ENCODE results near the gene DFFA.
"Not testable (repeated sequence)": the region's sequence is repeated elsewhere in the genome, so short reads cannot be mapped to it uniquely, and the experiment has no call there.

Gene DFFA

GRCh38 chr1:10472220-10473144 lies at the start of gene DFFA:
Gene DFFA, minus strand, starts transcription at chr1:10472529. Its CDS starts 71 bp downstream, at chr1:10472458.
- peak; percentile 46 for FAIRE-seq

DNA sequence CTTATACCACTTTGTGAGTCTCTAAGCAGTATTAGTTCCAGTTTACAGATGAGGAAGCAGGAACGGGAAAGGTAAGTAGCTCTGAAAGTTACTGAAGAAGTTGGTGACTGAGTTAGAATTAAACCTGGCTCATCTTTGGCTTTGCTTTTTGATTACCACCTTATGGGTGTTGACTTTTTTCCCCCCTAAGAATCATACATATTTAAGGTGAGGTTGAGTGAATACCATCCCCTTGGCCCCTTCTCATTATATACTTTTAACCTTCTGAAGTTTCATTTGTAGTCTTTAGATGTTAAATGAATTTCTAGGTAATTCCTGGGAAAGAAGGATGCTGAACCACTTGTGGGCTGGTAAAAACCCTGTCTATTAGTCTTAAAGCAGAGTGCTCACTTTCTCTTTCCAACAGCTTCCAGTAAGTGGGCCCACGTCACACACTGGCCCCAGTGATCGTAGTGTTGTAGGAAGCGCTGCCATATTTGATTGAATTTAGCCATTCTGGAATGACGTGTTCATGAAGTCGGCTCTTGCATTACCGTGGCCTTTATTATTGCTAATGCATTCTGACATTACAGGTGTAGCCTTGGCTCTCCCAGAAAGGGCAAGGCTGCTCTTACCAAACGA lies 49.3 kb upstream of the DFFA start:
- no peak for FAIRE-seq

DNA sequence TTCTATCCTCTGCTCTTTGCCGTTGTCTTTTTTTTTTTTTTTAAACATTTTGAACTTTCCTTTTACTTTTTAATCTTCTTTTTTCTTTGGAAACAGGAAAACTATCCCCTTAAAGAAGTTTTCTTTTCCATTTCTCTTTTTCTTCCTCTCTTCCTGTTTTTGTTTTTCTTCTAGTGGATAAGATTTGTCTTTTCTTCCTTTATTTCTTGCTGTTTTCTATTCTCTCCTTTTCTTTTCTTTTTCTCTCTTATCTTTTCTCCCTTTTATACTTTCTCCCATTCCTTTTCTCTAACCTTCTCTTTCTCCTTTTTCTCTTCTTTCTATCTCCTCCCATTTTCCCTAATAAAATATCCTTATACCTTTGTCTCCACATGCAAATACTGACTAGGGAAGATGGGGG lies 48.6 kb upstream of the DFFA start:
- FAIRE-seq, result no peak

DNA sequence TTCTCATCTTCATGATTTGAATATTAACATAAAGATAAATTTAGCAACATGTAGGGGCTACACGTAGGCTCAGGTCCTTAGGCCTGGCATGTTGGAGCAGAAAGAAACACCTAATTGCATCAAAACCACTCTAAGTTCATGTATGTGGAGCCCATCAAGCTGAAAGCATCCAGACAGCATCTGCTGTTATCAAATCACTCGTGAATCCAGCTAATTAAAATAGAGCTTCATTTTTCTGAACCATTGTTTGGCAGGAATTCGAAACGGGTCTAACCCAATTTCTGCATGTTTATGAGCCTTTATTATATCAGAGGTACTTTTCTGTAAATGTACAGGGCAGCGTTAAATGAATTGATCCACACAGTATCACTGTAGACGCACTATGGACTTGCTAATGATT lies 48.2 kb upstream of the DFFA start:
- FAIRE-seq, result no peak

DNA sequence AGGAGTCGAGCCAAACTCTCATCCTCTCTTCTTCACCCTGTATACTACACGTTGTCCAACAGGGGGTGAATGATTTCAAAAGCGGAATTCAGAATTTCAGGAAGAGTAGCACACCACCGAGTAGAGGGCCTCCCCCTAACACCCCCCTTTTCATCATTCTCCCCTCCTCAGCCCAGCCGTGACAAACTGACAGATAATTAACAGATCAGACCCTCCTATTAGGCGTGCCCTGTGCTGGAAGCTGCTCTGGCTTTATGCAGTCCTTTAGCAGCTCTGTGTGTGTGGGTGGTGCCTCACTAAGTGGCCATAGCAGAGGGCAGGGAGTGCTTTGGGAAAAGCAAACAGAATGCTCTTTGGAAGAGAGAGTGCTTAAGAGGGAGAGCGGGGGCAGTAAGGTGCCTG lies 46.7 kb upstream of the DFFA start:
- FAIRE-seq, result no peak

DNA sequence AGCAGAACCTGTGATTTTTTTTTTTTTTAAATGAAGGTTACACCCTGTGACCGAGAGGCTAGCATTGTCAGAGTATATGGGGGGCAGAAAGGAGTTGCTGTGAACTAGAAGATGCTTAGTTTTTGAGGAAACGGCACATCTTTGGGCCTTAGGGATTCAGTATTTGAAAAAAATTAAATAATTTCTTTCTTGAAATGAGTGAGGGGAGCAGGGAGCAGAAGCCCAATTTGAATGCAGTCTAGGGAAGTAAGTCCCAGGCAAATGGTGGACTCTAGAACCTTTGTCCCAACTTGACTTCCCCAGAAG lies 45.3 kb upstream of the DFFA start:
- FAIRE-seq, result no peak

GRCh38 chr1:10516925-10517676 lies 44.8 kb upstream of the DFFA start:
- no peak for FAIRE-seq

DNA sequence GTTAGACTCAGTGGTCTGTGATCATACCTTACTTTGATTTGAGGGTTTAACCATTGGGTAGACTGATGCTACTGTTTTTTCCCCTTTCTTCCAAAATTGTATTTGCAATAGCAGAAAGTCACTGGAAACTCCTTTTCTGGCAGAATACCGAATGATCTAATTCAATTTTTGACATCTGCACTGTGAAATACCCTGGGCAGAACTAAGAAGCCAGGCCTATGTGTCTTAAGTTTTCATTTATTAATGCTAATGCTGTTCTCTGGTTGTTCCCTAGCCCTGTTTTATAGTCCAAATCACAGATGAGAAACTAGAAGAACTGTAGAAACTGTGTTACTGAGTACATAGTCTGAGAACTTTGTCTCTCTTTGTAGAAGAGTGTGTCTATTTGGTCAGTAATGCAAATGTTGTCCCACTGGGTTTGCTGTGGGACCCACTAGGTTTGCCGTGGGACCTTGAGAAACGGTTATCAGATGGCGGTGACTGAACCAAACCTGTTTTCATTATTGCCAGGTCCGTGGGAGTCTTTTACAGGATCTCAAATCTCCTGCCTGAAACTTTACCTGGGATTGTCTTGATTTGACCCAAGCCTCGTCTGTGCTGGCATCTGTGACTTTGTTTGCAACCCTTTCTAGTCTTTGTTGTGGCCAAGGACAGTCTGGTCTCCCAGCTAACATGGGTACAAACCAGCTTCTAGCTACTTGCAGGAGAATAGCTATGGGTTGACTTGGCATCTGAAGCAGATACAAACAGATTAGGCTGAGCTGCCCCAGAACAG lies 43.8 kb upstream of the DFFA start:
- FAIRE-seq, result no peak

DNA sequence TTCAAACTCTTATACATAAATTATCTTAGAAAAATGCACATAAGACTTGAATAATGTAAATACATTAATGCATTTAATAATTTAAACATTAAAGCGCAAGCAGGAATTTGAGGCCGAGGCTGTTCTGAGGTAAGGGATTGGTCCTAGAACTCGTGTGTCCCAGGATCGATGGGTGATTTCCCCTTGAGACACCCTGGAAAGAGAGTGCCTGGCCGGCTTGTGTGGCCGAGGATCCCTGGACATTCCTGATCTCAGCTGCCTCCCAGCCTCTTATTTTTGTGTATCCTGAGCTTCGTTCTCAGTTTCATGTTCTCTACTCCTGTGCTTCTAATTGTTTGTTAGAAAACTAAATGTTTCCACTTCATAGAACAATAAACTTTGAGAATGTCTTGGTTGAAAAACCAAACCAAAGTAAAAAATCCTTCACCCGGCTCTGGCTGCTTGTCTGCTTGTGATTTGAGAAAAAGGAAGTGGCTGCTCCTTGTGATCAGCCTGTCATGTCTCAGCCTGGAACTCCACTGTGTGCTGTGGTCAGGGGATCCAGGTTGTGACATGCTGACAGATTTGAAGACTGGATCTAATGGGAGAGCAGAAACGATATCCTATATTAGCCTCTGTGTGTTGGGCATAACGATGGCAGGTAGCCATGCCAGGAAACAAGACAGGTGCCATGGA lies 43.1 kb upstream of the DFFA start:
- no peak for FAIRE-seq

GRCh38 chr1:10514490-10515235 lies 42.3 kb upstream of the DFFA start:
- no peak for FAIRE-seq

DNA sequence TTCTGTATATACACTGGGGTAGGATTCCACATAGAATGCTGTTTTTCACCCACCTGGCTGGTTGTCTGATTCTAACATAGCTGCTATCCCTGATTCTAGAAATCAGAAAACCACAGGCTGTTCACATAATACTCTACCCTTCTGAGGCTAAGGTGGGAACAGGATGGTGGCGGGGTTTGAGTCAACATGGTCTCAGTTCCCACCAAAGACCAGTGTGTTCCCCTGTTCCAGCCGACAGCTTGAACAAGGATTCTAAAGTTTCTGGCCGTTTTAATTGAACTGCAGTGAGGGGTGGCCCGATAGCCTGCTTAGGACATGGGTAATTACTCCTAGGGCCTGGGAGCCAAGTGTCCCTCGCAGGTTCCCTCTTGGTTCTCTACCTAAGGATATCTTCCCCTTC lies 40.9 kb upstream of the DFFA start:
- FAIRE-seq, result no peak

DNA sequence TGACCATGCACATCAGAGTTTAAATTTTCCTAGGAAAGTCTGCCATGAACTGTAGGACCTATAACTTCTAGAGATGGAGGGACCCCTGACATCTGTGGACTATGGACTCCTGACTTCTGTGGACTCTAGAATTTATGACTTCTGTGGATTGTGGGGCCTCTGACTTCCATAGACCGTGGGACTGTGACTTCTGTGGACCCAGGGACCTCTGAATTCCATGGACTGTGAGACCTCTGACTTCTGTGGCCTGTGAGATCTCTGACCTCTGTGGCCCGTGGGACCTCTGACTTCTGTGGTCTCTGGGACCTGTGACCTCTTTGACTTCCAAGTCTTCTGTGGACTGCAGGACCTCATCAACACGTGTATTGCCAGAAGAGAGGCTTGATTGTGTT lies 39.2 kb upstream of the DFFA start:
- FAIRE-seq, result no peak

DNA sequence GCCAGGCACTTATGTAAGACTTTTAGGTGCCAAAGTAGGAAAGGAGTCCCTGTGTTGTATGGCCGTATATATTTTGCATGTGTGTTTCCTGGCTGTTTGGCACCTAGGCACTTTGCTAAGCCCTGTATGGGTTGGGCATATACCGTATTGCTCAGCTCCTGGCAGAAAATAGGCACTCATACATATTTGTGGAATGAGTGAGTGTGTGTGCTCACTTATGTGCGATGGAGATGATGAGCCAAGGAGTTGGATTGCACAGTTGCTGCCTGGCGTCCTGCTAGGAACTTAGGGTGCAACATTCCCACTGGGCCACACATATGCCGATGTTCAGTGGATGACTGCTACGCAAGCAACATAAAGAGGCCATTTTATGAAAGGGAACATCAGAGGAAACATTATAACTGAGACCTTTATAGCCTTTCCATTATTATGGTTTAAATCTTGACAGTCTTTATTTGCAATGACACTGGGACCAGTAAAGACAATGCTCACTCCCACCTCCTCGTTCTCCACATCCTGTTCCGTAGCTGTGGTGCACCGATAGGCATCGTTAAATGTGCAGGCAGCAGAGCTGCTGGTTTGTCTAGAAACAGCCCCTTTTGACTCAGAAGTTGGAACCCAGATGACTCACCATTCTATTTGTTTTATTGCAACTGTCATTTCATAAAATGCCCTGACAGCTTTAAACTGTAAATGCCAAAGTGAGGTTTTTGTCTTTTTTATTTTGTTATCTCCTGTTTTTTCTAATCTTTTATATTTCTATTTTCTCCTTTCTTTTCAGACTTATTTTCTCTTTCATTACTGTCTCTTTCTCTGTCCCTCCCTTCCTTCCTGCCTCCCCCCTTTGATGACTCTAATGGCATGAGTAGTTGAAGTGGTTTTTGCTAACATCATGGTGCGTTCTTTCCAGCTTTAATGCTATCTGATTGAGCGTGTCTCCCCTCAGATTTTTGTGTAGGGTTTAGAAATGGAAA lies 38.5 kb upstream of the DFFA start:
- FAIRE-seq, result no peak

- no peak for FAIRE-seq
These were observed 37.6 kb upstream of the DFFA start for GRCh38 chr1:10509809-10510509.

DNA sequence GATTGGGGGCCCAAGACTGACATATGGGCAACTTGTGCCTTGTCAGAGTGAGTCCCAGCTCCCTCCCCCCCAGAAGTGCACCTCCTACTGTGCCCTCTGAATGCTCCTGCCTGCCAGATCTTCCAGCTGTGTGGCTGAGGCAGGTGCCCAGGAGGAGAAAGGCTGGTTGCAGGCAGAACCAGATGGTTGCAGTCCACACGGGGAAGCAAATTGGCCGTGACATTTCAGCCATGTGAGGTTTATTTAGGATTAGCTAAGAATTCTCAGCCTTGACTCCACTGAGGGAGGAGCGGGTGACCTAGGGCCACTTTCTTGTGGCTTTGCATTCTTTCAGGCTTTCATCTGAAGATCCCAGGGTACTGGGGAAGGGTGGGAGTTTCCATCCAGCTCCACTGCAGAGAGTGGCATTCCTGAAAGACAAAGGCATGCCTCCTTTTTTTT lies 36.2 kb upstream of the DFFA start:
- no peak for FAIRE-seq

DNA sequence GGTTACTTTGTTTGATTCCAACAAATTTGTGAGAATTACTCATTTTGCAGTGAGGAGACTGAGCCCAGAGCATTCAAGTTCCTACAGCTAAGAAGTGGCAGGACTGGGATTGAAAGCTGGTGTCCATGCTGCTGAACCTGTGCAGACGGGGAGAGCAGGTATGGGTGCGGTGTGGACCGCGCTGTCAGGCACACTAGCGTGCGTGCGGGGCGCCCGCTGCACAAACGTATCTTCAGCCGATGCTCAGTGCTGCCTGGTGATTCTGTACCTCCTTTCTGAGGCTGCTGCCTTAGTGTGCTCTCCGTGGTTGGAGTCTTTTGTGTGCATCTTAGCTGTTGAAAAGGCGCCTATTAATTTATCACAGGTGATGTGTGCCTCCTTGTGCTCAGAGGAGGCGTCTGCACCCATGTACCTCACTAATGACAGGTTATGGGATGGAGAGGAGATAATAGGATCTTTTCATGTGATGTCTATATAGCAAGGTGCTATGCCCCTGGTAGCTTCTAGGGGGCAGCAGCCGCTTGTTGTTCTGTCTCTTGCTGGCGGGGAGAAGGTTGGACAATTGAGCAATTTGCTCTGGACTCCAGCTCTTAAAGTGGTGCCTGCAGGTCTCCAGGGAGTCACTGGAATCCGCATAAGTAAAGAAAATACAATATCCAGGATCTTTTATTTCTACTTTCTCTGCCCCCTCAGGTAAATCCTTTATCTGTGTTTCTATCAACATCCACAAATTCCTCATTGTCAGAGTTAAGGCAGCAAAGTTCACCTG lies 35.0 kb upstream of the DFFA start:
- FAIRE-seq, result no peak

DNA sequence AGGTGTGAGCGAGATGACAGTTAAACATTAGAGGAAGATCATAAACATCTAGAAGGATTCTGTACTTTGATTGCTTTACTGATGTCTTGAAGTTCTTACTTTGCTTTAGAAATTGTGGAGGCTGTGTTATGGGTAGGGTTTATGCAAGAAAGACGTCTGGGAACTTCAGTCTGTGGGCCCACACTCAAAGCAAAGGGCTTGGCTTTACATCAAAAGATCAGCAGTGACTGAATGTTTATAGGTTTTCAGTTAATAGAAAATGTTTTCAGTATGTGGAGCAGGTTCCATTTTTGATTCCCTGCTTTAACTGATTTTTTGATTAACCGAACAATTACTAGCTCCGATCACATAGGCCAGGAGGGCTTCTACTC lies 34.3 kb upstream of the DFFA start:
- FAIRE-seq, result no peak

- not testable (repeated sequence) for FAIRE-seq
These were observed 33.8 kb upstream of the DFFA start for GRCh38 chr1:10506046-10506676.

All from endometrium (tissue), 2 donors.